Measurements from ENCODE around the gene TENM4. TPM values are rescaled to one million over a fixed set of nuclear protein-coding genes. Genes with fewer than 3 reads are reported as not detected.

TENM4 gene
- total and polyA plus RNA-seq, 10 of the 15 experiments (the other 5 are each of a cell fraction or from before 2014, with no cell fraction given): 0.03 to 0.12 (median 0.06) TPM; not detected in 7

DNA sequence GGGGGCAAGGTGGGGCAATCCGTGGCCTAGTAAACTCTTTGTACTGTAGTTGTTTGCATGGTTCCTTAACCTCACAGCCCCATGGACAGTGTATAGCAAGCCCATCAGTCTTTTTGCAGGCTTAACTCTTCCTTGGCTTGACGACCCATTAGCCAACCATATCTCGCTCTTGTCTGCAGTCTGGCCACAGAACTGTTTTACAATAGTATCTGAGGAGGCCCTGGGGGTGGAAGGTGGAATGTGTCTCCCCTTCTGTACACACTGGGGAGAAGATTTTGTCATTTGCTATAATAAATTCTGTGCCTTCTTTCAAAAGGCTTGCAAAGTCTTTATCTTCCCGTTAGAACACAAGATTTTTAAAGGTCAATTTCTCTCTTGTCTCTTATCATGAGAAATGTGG, 675.9 kb downstream of the TENM4 start (continued):
- TF ChIP-seq RUNX3 (IDR thresholded peaks at IDR 0.05; ENCODE audit: low read length): no peak

DNA sequence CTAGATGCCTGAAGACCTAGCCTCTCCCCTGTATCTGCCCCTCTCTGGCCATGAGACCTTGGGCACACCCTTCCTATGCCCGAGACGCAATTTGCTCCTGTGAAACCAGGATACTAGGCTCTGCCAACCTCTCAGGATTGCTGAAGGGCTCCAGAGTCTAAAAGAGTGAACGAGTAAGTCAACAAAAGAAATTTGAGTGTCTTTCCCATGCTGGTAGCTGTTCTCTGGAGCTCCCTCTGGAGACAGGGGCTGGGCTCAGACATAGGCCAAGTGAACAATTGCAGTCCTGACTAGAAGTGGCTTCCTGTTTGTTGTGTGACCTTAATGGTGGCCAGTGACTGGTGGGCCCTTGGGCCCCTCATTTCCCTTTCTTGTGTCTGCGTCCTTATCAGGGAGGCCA, 677.2 kb downstream of the TENM4 start:
- Histone ChIP-seq H3K27ac (ENCODE audit: control insufficient read depth, insufficient read depth) (no peak overlapping the region), H3K4me1 (ENCODE audit: control insufficient read depth, insufficient read depth, low read length) (no peaks in the 10 kb centered on the region), H3K79me2 (ENCODE audit: control insufficient read depth, insufficient read depth, low read length) (no peaks in the 10 kb centered on the region), H3K9me3 (replicated peaks; ENCODE audit: control insufficient read depth, insufficient read depth, low read length) (no peaks in the 10 kb centered on the region), H2AFZ (ENCODE audit: control insufficient read depth, low read depth, low read length) (no peak overlapping the region), H3K9ac (ENCODE audit: control insufficient read depth, insufficient read depth, low read length) (no peak overlapping the region), H3K36me3 (ENCODE audit: control insufficient read depth in 2 of 2, insufficient read depth in 2 of 2, low read length in 1 of 2) (no peaks in the 10 kb centered on the region), H4K20me1 (ENCODE audit: control insufficient read depth, insufficient read depth) (no peaks in the 10 kb centered on the region), H3K4me2 (ENCODE audit: control insufficient read depth, insufficient read depth) (no peak overlapping the region), H3K4me3 (no peak overlapping the region), H3K27me3 (replicated peaks in 1 of 2; ENCODE audit: control insufficient read depth in 2 of 2, insufficient read depth in 2 of 2, low read length in 1 of 2) (no peaks in the 10 kb centered on the region; a peak in 1 of 4 replicates)
- FAIRE-seq (no peak), DNase-seq (ENCODE audit: low read depth, low spot score) (no peak), ATAC-seq (no peak)
- ChIA-PET POLR2A (no interaction called here), SMC1A (ENCODE audit: uncharacterized antibody, unreplicated experiment) (interaction anchor here (0.6 kb wide), 1 partner anchor 1604 kb away, joined by 3 read pairs; no protein-coding TSS in a partner anchor), RAD21 (ENCODE audit: unreplicated experiment) (no interaction called here), CTCF (no interaction called here)
- intact Hi-C loops (cut with micrococcal nuclease; ENCODE audit: unreplicated experiment): no loop called here
- in situ Hi-C loops (cut with MboI): no loop called here
- BruUV-seq (replicated peaks): no TSS peak
- 6% methylated on average over 4 of the region's 4 CpGs for WGBS (ENCODE audit: insufficient coverage, insufficient replicate concordance, low lambda C conversion rate, missing lambda C conversion rate)
- TF ChIP-seq ZNF384 (IDR thresholded peaks at IDR 0.05; ENCODE audit: borderline replicate concordance, low read depth, low read length) (no peak), SMAD1 (IDR thresholded peaks at IDR 0.05; ENCODE audit: low read depth, partially characterized antibody) (no peak), RB1 (IDR thresholded peaks at IDR 0.05; ENCODE audit: borderline replicate concordance) (no peak), NR2C2 (IDR thresholded peaks at IDR 0.05; ENCODE audit: borderline replicate concordance, control insufficient read depth, insufficient read length, low read depth) (no peak), GABPA (IDR thresholded peaks at IDR 0.05; ENCODE audit: low read depth) (no peak), NR2F1 (conservative IDR thresholded peaks at IDR 0.05) (no peak), MTA2 (IDR thresholded peaks at IDR 0.05; ENCODE audit: low read depth) (no peak), NFXL1 (IDR thresholded peaks at IDR 0.05; ENCODE audit: borderline replicate concordance) (no peak), BCL11A (IDR thresholded peaks at IDR 0.05; ENCODE audit: low read depth, low read length) (no peak), SMARCA5 (IDR thresholded peaks at IDR 0.05) (no peak), BRCA1 (IDR thresholded peaks at IDR 0.05; ENCODE audit: low read depth, low read length) (no peak), CHD4 (IDR thresholded peaks at IDR 0.05) (no peak), ZNF622 (IDR thresholded peaks at IDR 0.05) (no peak), SUZ12 (IDR thresholded peaks at IDR 0.05; ENCODE audit: unreplicated experiment) (no peak)
- TF ChIP-seq, protein P1, sequence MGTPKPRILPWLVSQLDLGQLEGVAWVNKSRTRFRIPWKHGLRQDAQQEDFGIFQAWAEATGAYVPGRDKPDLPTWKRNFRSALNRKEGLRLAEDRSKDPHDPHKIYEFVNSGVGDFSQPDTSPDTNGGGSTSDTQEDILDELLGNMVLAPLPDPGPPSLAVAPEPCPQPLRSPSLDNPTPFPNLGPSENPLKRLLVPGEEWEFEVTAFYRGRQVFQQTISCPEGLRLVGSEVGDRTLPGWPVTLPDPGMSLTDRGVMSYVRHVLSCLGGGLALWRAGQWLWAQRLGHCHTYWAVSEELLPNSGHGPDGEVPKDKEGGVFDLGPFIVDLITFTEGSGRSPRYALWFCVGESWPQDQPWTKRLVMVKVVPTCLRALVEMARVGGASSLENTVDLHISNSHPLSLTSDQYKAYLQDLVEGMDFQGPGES (IDR thresholded peaks at IDR 0.05): no peak
- TF ChIP-seq, protein P2, sequence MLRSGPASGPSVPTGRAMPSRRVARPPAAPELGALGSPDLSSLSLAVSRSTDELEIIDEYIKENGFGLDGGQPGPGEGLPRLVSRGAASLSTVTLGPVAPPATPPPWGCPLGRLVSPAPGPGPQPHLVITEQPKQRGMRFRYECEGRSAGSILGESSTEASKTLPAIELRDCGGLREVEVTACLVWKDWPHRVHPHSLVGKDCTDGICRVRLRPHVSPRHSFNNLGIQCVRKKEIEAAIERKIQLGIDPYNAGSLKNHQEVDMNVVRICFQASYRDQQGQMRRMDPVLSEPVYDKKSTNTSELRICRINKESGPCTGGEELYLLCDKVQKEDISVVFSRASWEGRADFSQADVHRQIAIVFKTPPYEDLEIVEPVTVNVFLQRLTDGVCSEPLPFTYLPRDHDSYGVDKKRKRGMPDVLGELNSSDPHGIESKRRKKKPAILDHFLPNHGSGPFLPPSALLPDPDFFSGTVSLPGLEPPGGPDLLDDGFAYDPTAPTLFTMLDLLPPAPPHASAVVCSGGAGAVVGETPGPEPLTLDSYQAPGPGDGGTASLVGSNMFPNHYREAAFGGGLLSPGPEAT (IDR thresholded peaks at IDR 0.05; ENCODE audit: low read depth): no peak
- TF ChIP-seq, protein P3, sequence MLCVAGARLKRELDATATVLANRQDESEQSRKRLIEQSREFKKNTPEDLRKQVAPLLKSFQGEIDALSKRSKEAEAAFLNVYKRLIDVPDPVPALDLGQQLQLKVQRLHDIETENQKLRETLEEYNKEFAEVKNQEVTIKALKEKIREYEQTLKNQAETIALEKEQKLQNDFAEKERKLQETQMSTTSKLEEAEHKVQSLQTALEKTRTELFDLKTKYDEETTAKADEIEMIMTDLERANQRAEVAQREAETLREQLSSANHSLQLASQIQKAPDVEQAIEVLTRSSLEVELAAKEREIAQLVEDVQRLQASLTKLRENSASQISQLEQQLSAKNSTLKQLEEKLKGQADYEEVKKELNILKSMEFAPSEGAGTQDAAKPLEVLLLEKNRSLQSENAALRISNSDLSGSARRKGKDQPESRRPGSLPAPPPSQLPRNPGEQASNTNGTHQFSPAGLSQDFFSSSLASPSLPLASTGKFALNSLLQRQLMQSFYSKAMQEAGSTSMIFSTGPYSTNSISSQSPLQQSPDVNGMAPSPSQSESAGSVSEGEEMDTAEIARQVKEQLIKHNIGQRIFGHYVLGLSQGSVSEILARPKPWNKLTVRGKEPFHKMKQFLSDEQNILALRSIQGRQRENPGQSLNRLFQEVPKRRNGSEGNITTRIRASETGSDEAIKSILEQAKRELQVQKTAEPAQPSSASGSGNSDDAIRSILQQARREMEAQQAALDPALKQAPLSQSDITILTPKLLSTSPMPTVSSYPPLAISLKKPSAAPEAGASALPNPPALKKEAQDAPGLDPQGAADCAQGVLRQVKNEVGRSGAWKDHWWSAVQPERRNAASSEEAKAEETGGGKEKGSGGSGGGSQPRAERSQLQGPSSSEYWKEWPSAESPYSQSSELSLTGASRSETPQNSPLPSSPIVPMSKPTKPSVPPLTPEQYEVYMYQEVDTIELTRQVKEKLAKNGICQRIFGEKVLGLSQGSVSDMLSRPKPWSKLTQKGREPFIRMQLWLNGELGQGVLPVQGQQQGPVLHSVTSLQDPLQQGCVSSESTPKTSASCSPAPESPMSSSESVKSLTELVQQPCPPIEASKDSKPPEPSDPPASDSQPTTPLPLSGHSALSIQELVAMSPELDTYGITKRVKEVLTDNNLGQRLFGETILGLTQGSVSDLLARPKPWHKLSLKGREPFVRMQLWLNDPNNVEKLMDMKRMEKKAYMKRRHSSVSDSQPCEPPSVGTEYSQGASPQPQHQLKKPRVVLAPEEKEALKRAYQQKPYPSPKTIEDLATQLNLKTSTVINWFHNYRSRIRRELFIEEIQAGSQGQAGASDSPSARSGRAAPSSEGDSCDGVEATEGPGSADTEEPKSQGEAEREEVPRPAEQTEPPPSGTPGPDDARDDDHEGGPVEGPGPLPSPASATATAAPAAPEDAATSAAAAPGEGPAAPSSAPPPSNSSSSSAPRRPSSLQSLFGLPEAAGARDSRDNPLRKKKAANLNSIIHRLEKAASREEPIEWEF (IDR thresholded peaks at IDR 0.05; ENCODE audit: insufficient replicate concordance, low read depth, low read length): no peak
